Measurements from ENCODE around the gene PAX7. TPM values are rescaled to one million over a fixed set of nuclear protein-coding genes. Genes with fewer than 3 reads are reported as not detected.
"Not testable (repeated sequence)": the region's sequence is repeated elsewhere in the genome, so short reads cannot be mapped to it uniquely, and the experiment has no call there.

The PAX7 gene
- total RNA-seq, 1 donor = not detected

GRCh38 chr1:18761948-18762840, 131.5 kb downstream of the PAX7 start:
- Histone ChIP-seq H3K4me3 (ENCODE audit: insufficient read depth, low read length) (no peak overlapping the region), H3K36me3 (ENCODE audit: insufficient read depth, low read length) (no peaks in the 10 kb centered on the region), H3K79me2 (ENCODE audit: insufficient read depth, low read length) (no peaks in the 10 kb centered on the region), H3K4me2 (ENCODE audit: insufficient read depth, low read length) (no peak overlapping the region), H3K27ac (ENCODE audit: low read depth, low read length) (no peak overlapping the region), H4K20me1 (ENCODE audit: insufficient read depth, low read length) (no peaks in the 10 kb centered on the region), H3K27me3 (ENCODE audit: insufficient read depth, low read length) (peaks cover 4% of the 10 kb centered on the region), H3K9me3 (ENCODE audit: low read depth, low read length) (no peaks in the 10 kb centered on the region), H2AFZ (ENCODE audit: low read length) (no peak overlapping the region), H3K4me1 (ENCODE audit: insufficient read depth, low read length) (no peaks in the 10 kb centered on the region)
- no peak for TF ChIP-seq CTCF (IDR thresholded peaks at IDR 0.05; ENCODE audit: extremely low read depth, low read depth, low read length)
- DNase-seq (ENCODE audit: insufficient read length, low spot score, missing footprints) = no peak

- H3K4me2 ChIP-seq (ENCODE audit: insufficient read depth, low read length) = no peak overlapping the region
- H3K79me2 ChIP-seq (ENCODE audit: insufficient read depth, low read length) = no peaks in the 10 kb centered on the region
- H2AFZ ChIP-seq (ENCODE audit: low read length) = no peak overlapping the region
- H3K4me3 ChIP-seq (ENCODE audit: insufficient read depth, low read length) = no peak overlapping the region
- DNase-seq (ENCODE audit: insufficient read length, low spot score, missing footprints) = no peak
- no peaks in the 10 kb centered on the region for H3K4me1 ChIP-seq (ENCODE audit: insufficient read depth, low read length)
- no peaks in the 10 kb centered on the region for H3K9me3 ChIP-seq (ENCODE audit: low read depth, low read length)
- no peaks in the 10 kb centered on the region for H4K20me1 ChIP-seq (ENCODE audit: insufficient read depth, low read length)
- H3K27ac ChIP-seq (ENCODE audit: low read depth, low read length) = no peak overlapping the region
- TF ChIP-seq CTCF (IDR thresholded peaks at IDR 0.05; ENCODE audit: extremely low read depth, low read depth, low read length) = no peak
- H3K36me3 ChIP-seq (ENCODE audit: insufficient read depth, low read length) = no peaks in the 10 kb centered on the region
- H3K27me3 ChIP-seq (ENCODE audit: insufficient read depth, low read length) = peaks cover 4% of the 10 kb centered on the region
Measured at GRCh38 chr1:18764362-18764761, 133.7 kb downstream of the PAX7 start.

- TF ChIP-seq CTCF (IDR thresholded peaks at IDR 0.05; ENCODE audit: extremely low read depth, low read depth, low read length) = no peak
- Histone ChIP-seq H3K4me2 (ENCODE audit: insufficient read depth, low read length) (no peak overlapping the region), H3K27me3 (ENCODE audit: insufficient read depth, low read length) (peaks cover 8% of the 10 kb centered on the region), H3K9me3 (ENCODE audit: low read depth, low read length) (no peaks in the 10 kb centered on the region), H3K27ac (ENCODE audit: low read depth, low read length) (no peak overlapping the region), H3K4me3 (ENCODE audit: insufficient read depth, low read length) (no peak overlapping the region), H4K20me1 (ENCODE audit: insufficient read depth, low read length) (no peaks in the 10 kb centered on the region), H2AFZ (ENCODE audit: low read length) (no peak overlapping the region), H3K4me1 (ENCODE audit: insufficient read depth, low read length) (no peaks in the 10 kb centered on the region), H3K36me3 (ENCODE audit: insufficient read depth, low read length) (no peaks in the 10 kb centered on the region), H3K79me2 (ENCODE audit: insufficient read depth, low read length) (no peaks in the 10 kb centered on the region)
- no peak for DNase-seq (ENCODE audit: insufficient read length, low spot score, missing footprints)
Measured at GRCh38 chr1:18765725-18766124, 135.1 kb downstream of the PAX7 start.

DNA sequence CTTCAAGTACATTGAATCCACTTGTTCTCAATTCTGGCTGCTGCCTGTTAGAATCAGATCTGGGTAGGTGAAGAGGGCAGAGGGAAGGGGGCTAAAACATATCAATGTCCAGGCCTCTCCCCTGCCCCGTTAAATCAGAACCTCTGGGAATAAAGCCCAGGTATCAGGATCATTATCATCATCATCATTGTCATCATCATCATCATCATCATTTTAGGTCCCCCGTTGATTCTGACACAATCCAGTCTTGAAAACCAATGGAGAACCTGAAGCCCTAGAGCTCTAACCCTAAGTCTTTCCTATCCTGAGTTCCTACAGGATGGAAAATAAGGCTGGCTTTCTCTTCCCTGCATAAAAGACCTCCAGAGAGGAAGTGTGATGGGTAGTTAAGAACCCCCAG, 135.7 kb downstream of the PAX7 start:
- H3K4me2 ChIP-seq (ENCODE audit: insufficient read depth, low read length) = no peak overlapping the region
- no peak for DNase-seq (ENCODE audit: insufficient read length, low spot score, missing footprints)
- no peak for TF ChIP-seq CTCF (IDR thresholded peaks at IDR 0.05; ENCODE audit: extremely low read depth, low read depth, low read length)

DNA sequence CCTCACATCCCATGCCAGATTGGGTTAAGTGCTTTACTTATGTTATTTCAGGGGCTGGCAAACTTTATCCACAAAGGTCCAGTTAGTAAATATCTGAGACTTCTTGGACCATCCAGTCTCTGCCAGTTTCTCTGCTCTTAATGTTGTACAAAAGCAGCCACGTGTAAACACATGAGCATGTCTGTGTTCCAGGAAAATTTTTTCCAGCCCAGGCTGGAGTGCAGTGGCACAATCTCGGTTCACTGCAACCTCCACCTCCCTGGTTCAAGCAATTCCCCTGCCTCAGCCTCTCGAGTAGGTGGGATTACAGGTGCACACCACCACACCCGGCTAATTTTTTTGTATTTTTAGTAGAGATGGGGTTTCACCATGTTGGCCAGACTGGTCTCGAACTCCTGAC, 136.9 kb downstream of the PAX7 start:
- not testable (repeated sequence) for H3K4me2 ChIP-seq (ENCODE audit: insufficient read depth, low read length); H2AFZ ChIP-seq (ENCODE audit: low read length); H3K4me3 ChIP-seq (ENCODE audit: insufficient read depth, low read length); H3K4me1 ChIP-seq (ENCODE audit: insufficient read depth, low read length); DNase-seq (ENCODE audit: insufficient read length, low spot score, missing footprints); H3K27ac ChIP-seq (ENCODE audit: low read depth, low read length); H3K79me2 ChIP-seq (ENCODE audit: insufficient read depth, low read length); H3K9me3 ChIP-seq (ENCODE audit: low read depth, low read length); H4K20me1 ChIP-seq (ENCODE audit: insufficient read depth, low read length); H3K36me3 ChIP-seq (ENCODE audit: insufficient read depth, low read length)
- peaks cover 11% of the 10 kb centered on the region for H3K27me3 ChIP-seq (ENCODE audit: insufficient read depth, low read length)

More for the DNA sequence above, 135.7 kb downstream of the PAX7 start:
- H3K4me3 ChIP-seq (ENCODE audit: insufficient read depth, low read length) = no peak overlapping the region
- H3K4me1 ChIP-seq (ENCODE audit: insufficient read depth, low read length) = no peaks in the 10 kb centered on the region
- H3K36me3 ChIP-seq (ENCODE audit: insufficient read depth, low read length) = no peaks in the 10 kb centered on the region
- H2AFZ ChIP-seq (ENCODE audit: low read length) = no peak overlapping the region
- no peaks in the 10 kb centered on the region for H3K9me3 ChIP-seq (ENCODE audit: low read depth, low read length)
- H4K20me1 ChIP-seq (ENCODE audit: insufficient read depth, low read length) = no peaks in the 10 kb centered on the region
- peaks cover 11% of the 10 kb centered on the region for H3K27me3 ChIP-seq (ENCODE audit: insufficient read depth, low read length)
- H3K79me2 ChIP-seq (ENCODE audit: insufficient read depth, low read length) = no peaks in the 10 kb centered on the region
- H3K27ac ChIP-seq (ENCODE audit: low read depth, low read length) = no peak overlapping the region
